Daoy (cell line): ENCODE measurements around the gene SLC39A10. TPM values are rescaled to one million over a fixed set of nuclear protein-coding genes. Genes with fewer than 3 reads are reported as not detected.
A peak's percentile ranks its signal among the peaks of the same experiment; 100 is the strongest.

Experiments used
- DNase-seq: peaks from one replicate; pipeline ENCODE4 v3.0.0-alpha.2; 2015; ENCODE audit warnings: low read depth
- total RNA-seq: library from RNA; depleted of rRNA; stranded (reverse); fragments of >200 nt; shearing (Covaris generic); gene quantifications from 2 replicates; pipeline ENCODE4 v1.2.3, GENCODE V29; 2014

Gene SLC39A10
- total RNA-seq, 1 experiment from 2014 or later: 14.4 TPM

DNA sequence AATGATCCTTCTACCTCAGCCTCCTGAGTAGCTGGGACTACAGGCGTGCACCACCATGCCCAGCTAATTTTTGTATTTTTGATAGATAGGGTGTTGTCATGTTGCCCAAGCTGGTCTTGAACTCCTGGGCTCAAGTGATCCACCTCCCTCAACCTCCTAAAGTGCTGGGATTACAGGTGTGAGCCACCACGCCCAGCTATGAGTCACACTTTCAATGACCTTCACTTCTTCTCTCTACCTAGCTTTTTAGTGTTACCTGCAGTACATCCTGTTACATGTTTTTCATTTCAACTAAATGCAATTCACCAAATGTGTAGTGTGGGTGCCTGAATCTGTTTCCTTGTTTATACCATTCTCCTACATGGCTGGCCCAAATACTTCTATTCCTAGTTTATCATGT is 64.0 kb downstream of the SLC39A10 start:
- DNase-seq: no peak

DNA sequence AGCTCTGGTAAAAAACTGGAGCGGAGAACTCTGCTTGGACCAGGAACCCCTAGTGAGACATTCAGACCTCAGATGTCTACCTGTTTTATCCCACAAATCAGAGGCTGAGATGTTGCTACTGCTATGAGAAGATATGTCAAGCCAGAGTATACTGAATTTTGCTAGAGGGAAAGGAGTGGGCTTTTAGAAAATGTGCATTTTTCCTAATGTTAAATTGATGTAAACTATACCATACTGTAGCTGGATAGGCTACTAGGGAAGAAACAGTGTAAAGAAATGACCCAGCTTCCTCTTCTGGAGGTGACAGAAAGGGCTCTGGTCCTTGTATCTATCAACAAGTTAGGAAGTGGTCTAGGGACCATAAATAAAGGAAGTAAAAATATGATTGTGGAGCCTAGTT is 65.0 kb downstream of the SLC39A10 start:
- DNase-seq: no peak

DNA sequence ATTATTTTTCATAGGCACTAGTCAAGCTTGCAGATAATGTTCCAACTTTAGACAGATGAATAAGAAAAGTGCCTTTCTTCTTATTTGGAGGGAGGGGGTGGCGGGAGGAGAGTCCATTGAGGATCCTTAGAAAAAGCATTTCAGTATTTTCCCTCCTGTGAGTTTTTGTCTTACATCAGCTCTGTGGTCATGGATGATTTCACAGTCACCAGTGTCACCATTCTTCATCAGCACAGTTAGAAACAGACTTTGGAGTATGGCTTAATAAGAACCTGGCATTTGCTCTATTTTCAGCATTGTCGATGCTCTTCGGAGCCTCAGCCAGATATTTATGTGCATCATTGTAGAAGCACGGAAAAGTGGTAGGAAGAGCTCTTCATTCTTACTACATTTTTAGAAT is 70.1 kb downstream of the SLC39A10 start:
- no peak for DNase-seq

DNA sequence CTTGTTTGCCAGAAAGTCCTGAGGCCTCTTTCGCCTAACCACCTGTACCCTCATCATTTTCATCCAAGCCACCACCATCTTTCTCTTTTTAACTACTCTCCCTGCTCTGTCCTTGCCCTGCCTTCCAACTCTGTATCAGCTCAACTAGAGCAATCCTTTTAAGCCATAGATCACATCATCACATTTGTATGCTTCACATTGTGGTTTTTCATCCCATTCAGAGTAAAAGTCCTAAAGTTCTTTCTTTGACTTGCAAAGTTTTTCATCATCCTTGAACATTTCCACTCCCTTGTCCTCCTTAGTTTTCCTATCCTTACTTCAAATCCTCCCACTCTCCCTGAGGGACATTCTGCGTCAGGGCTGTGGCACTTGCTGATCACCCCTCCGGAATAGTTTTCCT is 73.9 kb downstream of the SLC39A10 start:
- DNase-seq: no peak

DNA sequence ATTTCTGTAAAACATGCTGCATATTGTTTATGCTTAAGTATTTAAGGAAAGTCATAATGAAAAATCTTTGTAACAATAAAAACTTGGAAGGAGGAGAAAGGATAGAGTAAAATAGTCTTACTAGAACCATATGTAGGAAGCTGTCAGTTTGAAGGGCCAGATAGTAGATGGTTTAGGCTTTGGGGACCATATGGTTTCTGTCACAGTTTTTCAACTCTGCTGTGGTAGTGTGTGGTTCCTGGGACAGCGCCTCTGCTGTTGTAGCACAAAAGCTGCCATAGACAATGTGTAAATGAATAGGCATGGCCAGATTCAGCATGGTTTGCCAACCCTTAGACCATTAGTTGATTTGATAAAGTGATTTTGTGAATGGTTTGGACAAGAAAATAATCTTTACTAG is 75.5 kb downstream of the SLC39A10 start:
- DNase-seq: no peak

DNA sequence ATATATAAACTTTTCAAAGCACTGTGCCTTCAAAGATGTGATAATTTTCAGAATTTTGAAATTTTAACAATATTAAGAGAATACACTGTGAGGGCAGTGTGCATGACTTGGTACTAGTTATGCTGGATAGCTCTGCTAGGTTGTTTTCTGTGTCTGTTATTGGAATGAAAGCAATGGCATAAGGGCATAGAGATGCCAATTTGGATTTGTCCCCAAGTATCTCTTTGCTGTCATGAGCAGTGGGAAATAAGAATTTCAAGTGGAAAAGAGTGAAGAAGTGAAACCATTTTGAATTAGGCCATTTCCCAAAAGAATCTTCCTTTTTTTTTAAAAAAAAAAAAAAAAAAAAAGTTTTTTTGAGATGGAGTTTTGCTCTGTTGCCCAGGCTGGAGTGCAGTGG is 76.8 kb downstream of the SLC39A10 start:
- DNase-seq: no peak

DNA sequence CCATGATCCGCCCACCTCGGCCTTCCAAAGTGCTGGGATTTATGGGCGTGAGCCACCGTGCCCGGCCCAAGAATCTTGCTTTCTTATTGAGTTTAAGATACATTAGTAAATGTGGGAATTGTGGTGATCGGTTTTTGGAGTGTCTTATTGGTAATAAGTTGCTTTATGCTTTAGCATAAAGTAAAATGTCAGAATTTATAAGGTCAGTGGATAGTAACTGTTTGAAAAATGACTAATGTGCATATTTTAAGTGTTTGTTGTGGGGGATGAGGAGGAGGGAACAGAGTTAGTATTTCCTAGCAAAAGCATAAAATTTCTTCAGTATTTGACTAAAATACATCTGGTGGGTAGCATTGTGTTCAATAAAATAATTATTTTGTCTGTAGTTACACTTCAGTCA is 77.4 kb downstream of the SLC39A10 start:
- DNase-seq: no peak

DNA sequence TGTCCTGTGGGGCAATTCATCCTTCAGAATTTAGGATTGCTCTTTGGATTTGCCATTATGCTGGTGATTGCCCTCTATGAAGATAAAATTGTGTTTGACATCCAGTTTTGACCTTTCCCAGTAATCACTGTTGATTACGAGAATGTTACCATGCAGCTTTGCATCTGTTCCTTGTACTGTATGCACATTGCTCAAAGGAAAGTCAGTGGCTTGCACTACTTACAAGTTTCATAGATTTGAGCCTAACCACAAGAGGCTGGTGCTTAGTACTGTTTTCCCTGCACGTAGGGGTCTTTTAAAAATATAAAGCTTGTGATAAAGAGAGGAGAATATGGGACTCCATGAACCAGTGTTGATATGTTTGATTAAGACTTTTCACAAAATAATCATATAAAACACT is 77.9 kb downstream of the SLC39A10 start:
- no peak for DNase-seq

DNA sequence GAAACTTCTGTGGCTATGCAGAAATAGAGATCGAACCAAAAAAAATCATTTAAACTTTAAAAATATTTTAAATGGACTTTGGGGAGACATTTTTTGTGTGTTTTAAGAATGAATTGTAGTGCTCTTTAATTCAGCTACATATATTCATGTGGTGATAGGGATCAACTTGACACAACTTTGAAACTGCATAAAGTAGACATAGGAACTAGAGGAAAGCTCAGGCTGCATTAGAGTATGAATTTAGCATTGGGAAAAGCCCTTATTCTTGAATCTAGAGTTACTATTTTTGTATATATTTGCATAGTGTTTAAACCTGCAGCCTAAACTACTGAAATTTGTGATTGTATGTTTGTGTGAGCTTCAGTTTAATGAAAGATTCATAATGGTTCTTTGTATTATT is 78.3 kb downstream of the SLC39A10 start:
- no peak for DNase-seq

DNA sequence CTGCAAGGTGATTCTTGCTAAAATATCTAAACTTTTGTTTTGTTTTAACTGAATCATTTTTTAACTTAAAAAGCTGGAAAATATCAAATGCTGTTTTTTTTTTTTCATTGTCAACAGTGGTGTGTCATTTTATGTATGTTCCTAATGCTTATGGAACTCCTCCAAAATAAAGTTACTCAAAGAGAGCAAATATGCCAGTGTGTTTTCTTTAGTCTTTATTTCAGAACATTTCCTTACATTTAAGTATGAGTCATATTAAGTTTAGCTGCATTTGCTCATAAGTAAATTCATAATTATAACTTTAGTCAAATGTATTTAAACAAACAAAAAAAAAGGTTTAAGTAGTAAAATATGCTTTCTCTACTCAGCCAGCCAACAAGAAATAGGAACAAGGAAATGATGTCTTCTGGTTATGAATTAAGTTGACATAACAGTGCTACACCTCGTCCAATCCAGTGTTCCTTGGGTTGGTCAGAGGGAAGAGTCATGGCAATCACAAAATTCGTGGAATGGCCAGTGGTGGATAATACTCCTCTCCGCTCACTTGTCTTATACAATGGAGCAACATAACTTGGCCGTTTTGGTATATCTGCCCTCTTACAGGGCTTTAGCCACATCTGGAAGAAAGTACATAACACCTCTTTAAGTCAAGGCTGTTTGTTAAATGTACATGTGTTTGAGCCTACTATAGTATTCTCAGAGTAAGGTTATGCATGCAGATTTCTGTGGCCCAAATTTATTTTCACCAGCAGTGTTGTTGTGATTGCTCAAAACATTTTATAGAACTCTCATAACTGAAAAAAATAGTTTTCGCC is 80.7 kb downstream of the SLC39A10 start:
- no peak for DNase-seq

DNA sequence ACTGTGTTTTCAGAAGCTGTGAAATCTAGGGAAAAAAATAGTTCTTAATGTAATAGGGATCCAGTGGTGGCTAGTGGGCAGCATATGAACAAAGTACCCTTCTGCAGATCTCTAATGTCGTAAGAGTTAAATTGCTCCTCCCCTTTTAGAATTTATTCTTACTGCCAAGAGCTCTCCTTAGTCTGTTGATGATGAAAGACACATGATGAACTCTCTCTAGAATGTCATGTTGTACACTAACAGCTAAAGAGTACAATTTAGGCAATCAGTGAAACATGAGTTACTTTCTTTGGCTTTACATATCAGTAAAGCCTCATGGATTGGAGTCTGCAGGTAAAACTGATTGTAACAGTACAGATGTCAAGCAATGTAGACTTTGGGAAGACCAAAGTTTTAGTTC is 84.2 kb downstream of the SLC39A10 start:
- DNase-seq: no peak

DNA sequence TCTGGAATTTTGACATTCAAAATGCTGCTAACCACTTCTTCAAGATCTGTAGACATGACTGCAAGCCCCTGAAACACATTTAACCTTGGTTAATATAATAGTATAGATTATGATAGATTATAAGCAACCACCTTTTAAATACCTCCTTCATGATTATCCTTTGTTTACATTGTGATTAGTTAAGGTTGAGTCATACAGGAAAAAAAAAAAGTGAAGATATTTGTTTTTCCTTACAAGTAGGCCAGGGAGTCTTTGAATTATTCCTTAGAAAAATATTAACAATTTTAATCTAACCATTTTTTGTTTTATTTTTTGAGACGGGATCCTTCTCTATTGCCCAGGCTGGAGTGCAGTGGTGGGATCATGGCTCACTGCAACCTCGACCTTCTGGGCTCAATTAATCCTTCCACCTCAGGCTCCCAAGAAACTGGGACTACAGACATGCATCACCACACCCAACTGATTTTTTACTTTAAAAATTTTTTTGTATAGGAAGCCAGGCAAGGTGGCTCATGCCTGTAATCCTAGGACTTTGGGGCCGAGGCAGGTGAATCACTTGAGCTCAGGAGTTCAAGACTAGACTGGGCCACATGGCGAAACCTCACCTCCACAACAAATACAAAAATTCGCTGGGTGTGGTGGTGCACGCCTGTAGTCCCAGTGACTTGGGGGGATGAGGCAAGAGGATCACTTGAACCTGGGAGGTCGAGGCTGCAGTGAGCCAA is 99.4 kb downstream of the SLC39A10 start:
- no peak for DNase-seq

DNA sequence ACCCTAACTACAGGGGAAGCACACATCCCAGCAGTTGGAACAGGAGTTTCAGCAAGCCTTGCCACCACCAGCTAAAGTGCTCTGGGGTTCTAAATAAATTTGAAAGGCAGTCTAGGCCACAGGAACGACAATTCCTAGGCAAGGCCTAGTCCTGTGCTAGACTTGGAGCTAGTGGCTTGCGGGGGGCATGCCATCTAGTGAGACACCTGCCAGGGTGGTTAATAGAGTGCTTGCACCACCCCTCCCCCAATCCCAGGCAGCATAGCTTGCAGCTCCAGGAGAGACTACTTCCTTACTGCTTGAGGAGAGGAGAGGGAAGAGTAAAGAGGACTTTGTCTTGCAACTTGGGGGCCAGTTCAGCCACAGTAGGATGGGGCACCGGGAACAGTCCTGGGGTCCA is 101.8 kb downstream of the SLC39A10 start:
- DNase-seq: no peak

DNA sequence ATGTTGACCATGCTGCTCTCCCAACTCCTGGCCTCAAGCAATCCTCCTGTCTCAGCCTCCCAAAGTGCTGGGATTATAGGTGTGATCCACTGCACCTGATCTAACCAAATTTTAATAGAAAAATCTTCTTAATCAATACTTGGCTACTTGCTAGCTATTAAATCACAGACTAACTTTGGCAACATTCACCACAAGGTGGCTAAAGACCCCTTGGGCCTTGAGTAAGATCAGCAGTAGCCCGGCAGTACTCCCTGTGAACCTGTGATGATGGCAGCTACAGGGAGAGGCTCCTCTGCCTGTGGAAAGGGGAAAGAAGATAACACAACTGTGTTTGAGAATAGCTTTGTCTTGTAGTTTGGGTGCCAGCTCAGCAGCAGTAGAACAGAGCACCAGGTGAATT is 102.9 kb downstream of the SLC39A10 start:
- DNase-seq: no peak

DNA sequence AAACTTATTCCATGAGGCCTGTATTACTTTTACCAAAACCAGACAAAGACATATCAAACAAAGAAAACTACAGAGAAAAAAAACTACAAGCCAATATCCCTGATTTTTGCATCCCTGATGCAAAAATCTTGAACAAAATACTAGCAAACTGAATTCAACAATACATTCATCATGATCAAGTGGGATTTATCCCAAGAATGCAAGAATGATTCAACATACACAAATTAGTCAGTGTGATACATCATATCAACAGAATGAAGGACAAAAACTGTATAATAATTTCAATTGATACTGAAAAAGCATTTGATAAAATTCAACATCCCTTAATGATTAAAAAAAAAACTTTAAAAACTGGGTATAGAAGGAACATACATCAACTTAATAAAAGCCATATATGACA is 106.8 kb downstream of the SLC39A10 start:
- DNase-seq: no peak

DNA sequence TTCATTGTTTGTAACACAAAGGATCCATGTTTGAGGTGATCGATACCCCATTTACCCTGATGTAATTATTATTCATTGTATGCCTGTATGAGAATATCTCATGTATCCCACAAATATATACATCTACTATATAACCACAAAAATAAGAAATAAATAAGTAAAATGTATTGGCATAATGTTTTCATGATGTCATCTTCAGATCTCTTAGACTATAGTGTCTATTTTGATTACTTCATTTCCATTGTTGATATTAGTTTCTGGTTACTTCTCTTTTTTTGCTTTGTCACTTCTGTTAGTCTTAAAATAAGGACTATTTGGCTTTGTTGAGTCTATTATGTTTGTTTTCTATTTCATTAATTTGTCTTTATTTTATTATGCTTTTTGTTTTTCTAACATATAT is 109.7 kb downstream of the SLC39A10 start:
- DNase-seq: no peak

DNA sequence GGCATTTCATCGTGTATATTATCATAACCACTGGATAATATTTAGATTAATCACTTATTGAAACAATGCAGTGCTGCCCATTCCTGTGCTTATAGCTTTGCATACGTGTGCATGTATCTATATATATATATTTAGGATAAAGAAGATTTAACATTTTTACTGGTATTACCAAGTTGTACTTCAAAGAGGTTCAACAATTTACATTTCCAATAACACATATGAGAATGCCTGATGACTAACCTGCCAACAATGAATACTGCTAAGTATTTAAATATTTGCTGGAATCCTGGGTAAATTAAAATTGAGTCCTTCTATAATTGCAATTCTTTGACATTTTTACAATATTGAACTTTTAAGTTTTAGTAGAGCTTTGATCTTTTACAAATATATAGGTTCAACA is 111.4 kb downstream of the SLC39A10 start:
- no peak for DNase-seq

DNA sequence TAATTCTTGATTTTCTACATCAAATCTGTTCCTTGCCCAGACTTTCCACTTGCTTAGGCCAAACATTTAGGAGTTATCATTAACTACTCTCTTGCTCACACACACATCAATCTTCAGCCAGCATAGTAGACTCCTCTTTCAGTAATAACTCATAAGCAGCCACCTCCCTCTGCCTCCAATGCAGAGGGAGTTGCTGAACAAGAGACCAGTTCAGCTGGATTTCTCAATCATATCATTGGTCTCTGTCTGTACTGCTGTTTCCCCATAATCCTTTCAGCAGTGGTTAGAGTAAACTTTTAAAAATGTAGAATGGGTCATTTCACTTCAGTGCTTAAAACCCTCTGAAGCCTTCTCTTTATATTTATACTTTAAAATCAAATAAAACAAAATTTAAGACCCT is 112.9 kb downstream of the SLC39A10 start:
- no peak for DNase-seq

DNA sequence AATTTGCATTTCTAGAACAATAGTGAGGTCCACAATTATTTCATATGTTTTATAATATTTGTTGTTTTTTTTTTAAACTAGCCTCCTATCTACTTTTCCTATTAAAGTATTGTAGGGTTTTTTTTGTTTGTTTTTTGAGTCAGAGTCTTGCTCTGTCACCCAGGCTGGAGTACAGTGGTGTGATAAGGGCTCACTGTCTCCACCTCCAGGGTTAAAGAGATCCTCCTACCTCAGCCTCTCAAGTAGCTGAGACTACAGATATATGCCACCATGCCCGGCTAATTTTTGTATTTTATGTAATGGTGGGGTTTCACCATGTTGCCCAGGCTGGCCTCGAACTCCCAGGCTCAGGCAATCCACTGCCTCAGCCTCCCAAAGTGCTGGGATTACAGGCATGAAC is 122.5 kb downstream of the SLC39A10 start:
- peak; percentile 25 for DNase-seq

DNA sequence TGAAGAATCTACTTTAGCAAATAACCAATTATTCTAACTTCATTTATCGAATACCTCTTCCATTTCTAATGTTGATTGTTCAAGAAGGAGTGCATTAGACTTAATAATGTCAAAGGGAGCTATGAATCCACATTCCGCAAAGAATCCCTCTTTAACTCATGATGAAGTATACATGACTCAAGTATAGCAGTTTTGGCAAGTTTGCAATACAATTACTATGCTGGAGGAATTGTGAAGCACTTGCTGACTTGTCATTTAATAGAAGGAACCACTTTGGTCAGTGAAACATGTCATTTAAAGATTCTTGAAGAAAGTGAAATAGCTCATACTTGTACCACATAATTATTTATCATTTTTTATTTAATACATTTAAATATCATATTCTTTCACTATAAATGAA is 125.1 kb downstream of the SLC39A10 start:
- no peak for DNase-seq
